ENCODE results near the gene GFRA4.

The GFRA4 gene

GRCh38 chr20:3673221-3674070 is 10.2 kb upstream of the GFRA4 start:
- no peak for DNase-seq

GRCh38 chr20:3672547-3673171 is 9.5 kb upstream of the GFRA4 start:
- no peak for DNase-seq

GRCh38 chr20:3671986-3672546 is 8.9 kb upstream of the GFRA4 start:
- no peak for DNase-seq

- DNase-seq: no peak
Measured at GRCh38 chr20:3670945-3671344, 7.7 kb upstream of the GFRA4 start.

GRCh38 chr20:3670511-3670910 is 7.3 kb upstream of the GFRA4 start:
- no peak for DNase-seq

GRCh38 chr20:3669710-3670367 is 6.6 kb upstream of the GFRA4 start:
- DNase-seq: no peak

- DNase-seq: no peak
Measured at GRCh38 chr20:3667434-3668037, 4.3 kb upstream of the GFRA4 start.

- no peak for DNase-seq
Measured at GRCh38 chr20:3663858-3664257, 659 bp upstream of the GFRA4 start.

- no peak for DNase-seq
Measured at GRCh38 chr20:3661814-3662665, 1.2 kb downstream of the GFRA4 start.

GRCh38 chr20:3661060-3661813 is 2.0 kb downstream of the GFRA4 start:
- no peak for DNase-seq

GRCh38 chr20:3660262-3661059 is 2.7 kb downstream of the GFRA4 start:
- DNase-seq: no peak

- DNase-seq: no peak
Measured at GRCh38 chr20:3659492-3660261, 3.5 kb downstream of the GFRA4 start.

GRCh38 chr20:3658716-3659491 is 4.3 kb downstream of the GFRA4 start:
- no peak for DNase-seq

GRCh38 chr20:3658019-3658715 is 5.0 kb downstream of the GFRA4 start:
- DNase-seq: no peak

GRCh38 chr20:3655131-3655405 is 8.1 kb downstream of the GFRA4 start:
- no peak for DNase-seq

- no peak for DNase-seq
Measured at GRCh38 chr20:3654326-3655130, 8.7 kb downstream of the GFRA4 start.

- no peak for DNase-seq
Measured at GRCh38 chr20:3653921-3654320, 9.3 kb downstream of the GFRA4 start.

All from CD4-positive, alpha-beta T cell treated with Interleukin-6 for 4 hours (primary cell).